GM18868 (cell line): Measurements from ENCODE around the gene RSRC1.
"Not testable (repeated sequence)": the region's sequence is repeated elsewhere in the genome, so short reads cannot be mapped to it uniquely, and the experiment has no call there.

Source experiments
- ATAC-seq: cut with Tn5 transposase; IDR thresholded peaks from one replicate; pipeline ENCODE4 v1.9.1; 2021; ENCODE audit warnings: mild to moderate bottlenecking, moderate library complexity; ENCODE audit not compliant: unreplicated experiment

Gene RSRC1

DNA sequence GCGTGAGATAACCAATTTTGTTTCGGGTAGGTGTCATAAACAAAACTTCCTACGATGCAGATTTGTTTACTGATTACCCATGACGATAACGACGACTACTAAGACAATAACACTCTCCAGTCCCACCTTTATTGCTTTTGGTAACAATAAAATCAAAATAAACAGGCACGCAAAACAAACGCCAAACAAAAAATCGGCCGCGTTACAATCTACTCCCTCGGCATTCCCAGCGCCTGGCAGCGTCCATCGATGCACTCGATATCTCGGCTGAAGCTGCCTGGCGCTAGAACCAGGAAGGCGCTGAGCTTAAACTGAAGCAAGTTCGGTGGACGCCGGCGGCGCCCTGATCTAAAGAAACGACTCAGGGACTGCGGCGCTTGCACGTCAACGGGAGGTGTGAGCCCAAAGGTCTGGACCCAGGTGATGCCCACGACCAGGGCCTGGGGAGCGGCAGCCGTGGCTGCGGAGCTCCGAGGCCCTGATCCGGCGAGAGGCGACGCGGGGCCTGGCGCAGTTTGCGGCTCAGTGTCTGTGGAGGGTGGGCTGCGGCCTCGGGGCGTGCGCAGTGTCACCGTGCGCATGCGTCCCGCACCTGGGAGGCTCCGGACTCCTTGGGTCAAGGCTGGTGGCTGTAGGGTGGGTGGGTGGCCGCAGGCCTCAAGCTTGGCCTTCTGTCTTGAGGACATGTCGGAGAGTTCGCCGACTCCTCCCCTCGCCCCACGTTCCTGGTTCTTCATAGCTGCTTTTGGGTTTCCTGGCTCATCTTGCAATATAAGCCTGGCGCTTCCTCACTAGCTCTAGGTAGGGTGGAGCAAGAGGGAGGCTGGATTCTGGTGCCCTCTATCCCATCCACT, at the start of gene RSRC1:
Gene RSRC1, plus strand, starts transcription at position 286 of the 854 bp plus-strand sequence. CDS start 12,016 bp downstream, outside the sequence.
- ATAC-seq: peak; percentile 64

GRCh38 chr3:158065574-158065973, 44.3 kb upstream of the RSRC1 start:
- not testable (repeated sequence) for ATAC-seq

- no peak for ATAC-seq
These were observed 37.1 kb upstream of the RSRC1 start for GRCh38 chr3:158072790-158073189.

- ATAC-seq: no peak
These were observed 35.3 kb upstream of the RSRC1 start for GRCh38 chr3:158074591-158074990.

- no peak for ATAC-seq
These were observed 30.3 kb upstream of the RSRC1 start for GRCh38 chr3:158079599-158079998.

DNA sequence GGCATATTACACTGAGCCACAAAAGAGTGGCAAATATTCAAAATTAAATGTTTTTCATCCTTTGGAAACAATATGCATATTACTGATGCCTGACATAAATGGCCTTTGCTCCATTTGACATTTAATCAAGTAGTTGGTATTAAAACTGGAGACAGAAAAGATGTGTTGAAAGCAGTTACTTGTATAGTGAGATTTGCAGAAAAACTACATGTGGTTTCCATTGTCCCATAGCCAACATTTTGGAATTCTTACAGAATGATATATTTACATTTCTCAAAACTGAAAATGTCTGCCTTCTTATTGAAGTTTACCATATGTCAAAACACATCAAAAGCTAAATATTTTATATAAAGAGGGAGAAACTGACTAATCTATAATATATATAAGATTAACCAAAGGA, 25.2 kb upstream of the RSRC1 start:
- no peak for ATAC-seq

DNA sequence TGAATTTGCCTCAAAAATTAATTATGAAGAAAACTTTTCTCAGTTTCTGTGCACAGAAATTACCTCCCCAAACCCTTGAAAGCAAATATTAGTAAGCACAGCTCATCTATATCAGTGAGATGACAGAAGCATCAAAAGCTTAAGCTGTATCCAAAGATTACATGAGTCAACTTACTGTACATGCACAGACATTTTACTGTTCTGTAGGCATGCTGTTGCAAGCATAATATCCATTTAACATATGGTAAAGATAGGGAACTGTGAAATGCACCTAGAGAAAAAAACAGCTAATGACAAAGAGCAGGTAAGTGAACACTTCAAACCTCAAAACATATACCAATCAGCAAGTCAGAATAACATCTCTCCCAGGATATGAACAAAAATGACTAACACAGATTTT, 24.5 kb upstream of the RSRC1 start:
- no peak for ATAC-seq

DNA sequence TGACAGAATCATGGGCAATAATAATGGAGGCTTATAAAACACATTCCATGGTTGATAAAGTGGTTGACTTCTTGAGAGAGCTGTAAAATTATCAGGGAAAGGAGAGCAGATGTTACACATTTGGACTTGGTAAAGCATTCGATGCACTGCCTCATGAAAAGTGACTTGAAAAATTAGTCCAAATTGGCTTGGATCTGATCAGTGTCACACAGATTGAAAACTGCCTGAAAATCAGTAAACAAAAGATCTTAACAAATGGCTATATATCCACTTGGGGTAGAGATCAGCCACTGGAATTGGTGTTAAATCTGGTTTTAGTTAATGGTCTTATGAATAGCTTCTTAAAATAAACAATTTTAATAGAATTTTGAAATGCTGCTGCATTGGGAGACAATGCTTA, 24.0 kb upstream of the RSRC1 start:
- ATAC-seq: no peak

- ATAC-seq: no peak
These were observed 23.5 kb upstream of the RSRC1 start for GRCh38 chr3:158086361-158086760.

DNA sequence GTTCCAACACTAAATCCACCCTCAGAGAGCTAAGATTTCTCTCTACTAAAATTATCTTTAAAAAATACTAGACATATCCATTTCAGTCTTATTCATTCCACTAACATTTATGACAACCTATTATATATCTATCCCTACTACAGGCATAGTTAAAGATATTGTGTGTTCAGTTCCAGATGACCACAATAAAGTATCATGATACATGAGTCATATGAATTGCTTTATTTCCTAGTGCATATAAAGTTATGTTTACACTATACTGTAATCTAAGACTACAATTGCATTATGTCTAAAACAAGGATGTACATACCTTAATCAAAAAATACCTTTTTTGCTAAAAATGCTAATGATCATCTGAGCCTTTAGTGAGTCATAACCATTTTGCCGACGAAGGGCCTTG, 23.1 kb upstream of the RSRC1 start:
- ATAC-seq: no peak

- ATAC-seq: no peak
These were observed 18.4 kb upstream of the RSRC1 start for GRCh38 chr3:158091531-158091930.

GRCh38 chr3:158093526-158093925, 16.4 kb upstream of the RSRC1 start:
- ATAC-seq: no peak

GRCh38 chr3:158094235-158095110, 15.4 kb upstream of the RSRC1 start:
- peak; percentile 69 for ATAC-seq

GRCh38 chr3:158095111-158095813, 14.6 kb upstream of the RSRC1 start:
- ATAC-seq: peak; percentile 49

- ATAC-seq: no peak
These were observed 13.8 kb upstream of the RSRC1 start for GRCh38 chr3:158095814-158096704.

DNA sequence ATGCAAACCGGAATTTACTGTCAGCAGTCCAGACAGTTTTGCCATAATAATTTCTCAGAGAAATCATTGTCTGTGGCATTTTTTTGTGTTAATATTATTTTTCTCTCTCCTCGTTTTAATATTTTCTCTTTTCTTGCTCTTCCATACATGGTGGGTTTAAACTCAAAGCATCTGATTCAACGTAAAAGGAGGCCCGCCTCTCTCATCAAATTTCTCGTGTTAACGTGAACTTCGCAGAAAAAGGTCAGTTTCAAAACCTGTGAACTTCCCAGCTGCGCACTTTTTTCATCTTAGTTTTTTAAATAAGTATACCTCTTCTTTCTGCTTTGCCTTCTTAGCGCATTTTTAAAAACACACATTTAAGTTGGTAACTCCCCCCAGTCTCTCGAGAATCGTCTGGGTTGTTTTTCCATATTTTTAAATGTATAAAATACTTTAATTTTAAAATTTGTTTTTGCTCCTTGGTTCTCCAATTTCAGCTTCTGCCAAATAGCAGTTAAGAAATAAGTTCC, 12.8 kb upstream of the RSRC1 start:
- no peak for ATAC-seq

GRCh38 chr3:158097593-158098308, 12.1 kb upstream of the RSRC1 start:
- ATAC-seq: peak; percentile 64

GRCh38 chr3:158098309-158098639, 11.6 kb upstream of the RSRC1 start:
- ATAC-seq: no peak

DNA sequence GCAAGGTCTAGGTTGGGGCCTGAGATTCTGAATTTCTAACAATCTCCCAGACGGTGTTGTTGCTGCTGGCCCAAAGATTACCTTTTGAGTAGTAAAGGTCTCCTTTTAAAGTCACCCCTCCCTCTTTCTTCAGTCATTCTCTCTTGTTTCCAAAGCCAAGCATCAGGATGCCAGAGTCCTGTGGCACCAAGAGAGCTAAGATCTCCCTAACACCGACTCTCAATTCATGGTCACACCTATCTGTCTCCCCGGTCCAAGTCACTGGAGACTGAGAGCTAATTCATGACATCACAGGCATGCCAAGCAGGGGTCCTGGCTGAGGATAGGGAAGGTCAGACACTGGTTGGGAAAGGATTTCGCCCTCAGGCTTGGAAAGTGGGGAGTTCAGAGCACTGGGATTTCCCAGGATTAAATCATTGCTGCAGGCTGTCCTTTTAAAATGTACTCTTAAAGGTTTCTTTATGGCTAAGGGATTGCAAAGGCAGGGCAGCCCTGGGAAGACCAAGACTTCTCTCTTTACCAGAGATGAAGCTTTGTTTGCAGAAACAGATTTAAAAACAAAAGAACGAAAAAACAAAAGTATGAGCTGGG, 11.0 kb upstream of the RSRC1 start:
- no peak for ATAC-seq
